Vagina (tissue), 2 donors: ENCODE data around the gene HLA-G.

Experiments used
- POLR2A ChIP-seq, 2 donors: fragments of 450-650 bp; IDR thresholded peaks; one replicate each; pipeline ENCODE4 v1.6.1; 2017; ENCODE audit warnings: antibody characterized with exemption in 2 of 2, mild to moderate bottlenecking in 2 of 2, moderate library complexity in 2 of 2
- TF ChIP-seq, protein P1 (sequence below), 3 experiments: fragments of 450-650 bp in 2 of 3; fragments of 200-600 bp in 1 of 3; sonication (generic) in 1 of 3; IDR thresholded peaks; one replicate each; pipeline ENCODE4 v1.5.1; 2017 to 2019; ENCODE audit warnings: antibody characterized with exemption in 3 of 3, mild to moderate bottlenecking in 2 of 3, moderate library complexity in 2 of 3

DNA sequence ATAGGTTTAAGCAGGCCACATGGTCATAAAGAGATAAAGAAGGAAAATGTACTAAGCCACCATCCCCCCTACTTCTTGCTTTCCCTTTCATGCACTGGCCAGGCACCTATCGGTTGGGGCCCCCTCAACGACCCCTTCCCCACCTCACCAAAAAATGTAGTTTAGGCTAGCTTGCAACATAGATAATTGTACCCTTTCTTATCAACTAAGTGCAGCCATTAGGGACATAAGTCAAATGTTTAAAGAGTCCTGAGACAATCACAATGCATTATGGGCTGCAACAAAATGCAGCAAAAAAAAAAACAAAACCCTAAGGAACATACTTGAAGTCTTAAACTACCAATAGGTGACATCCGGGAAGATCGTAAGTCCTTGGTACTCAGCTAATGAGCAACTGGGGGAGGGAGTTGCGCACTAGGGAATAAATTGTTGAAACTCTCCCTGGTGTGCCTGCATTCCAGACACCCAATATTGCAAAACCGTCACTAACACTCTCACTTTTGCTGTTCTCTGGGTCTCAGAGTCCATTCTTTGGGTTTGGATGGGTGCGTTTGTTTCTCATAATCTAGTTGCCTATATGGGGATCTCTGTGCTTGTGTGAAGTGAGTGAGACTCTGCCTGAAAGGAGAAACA, 12.4 kb upstream of the HLA-G start:
- TF ChIP-seq, protein P1, sequence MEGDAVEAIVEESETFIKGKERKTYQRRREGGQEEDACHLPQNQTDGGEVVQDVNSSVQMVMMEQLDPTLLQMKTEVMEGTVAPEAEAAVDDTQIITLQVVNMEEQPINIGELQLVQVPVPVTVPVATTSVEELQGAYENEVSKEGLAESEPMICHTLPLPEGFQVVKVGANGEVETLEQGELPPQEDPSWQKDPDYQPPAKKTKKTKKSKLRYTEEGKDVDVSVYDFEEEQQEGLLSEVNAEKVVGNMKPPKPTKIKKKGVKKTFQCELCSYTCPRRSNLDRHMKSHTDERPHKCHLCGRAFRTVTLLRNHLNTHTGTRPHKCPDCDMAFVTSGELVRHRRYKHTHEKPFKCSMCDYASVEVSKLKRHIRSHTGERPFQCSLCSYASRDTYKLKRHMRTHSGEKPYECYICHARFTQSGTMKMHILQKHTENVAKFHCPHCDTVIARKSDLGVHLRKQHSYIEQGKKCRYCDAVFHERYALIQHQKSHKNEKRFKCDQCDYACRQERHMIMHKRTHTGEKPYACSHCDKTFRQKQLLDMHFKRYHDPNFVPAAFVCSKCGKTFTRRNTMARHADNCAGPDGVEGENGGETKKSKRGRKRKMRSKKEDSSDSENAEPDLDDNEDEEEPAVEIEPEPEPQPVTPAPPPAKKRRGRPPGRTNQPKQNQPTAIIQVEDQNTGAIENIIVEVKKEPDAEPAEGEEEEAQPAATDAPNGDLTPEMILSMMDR (IDR thresholded peaks at IDR 0.05), result no peak
- no peak for TF ChIP-seq POLR2A (IDR thresholded peaks at IDR 0.05)
